ENCODE measurements around the gene TUFM.
A peak's percentile ranks its signal among the peaks of the same experiment; 100 is the strongest.
"Not testable (repeated sequence)": the region's sequence is repeated elsewhere in the genome, so short reads cannot be mapped to it uniquely, and the experiment has no call there.

TUFM gene

GRCh38 chr16:28838558-28838918 lies 7.6 kb downstream of the TUFM start:
- no peak for DNase-seq (ENCODE audit: low read depth)

- DNase-seq (ENCODE audit: low read depth): no peak
These were observed 8.2 kb downstream of the TUFM start for GRCh38 chr16:28837672-28838557.

GRCh38 chr16:28836761-28837064 lies 9.4 kb downstream of the TUFM start:
- DNase-seq (ENCODE audit: low read depth): no peak

DNA sequence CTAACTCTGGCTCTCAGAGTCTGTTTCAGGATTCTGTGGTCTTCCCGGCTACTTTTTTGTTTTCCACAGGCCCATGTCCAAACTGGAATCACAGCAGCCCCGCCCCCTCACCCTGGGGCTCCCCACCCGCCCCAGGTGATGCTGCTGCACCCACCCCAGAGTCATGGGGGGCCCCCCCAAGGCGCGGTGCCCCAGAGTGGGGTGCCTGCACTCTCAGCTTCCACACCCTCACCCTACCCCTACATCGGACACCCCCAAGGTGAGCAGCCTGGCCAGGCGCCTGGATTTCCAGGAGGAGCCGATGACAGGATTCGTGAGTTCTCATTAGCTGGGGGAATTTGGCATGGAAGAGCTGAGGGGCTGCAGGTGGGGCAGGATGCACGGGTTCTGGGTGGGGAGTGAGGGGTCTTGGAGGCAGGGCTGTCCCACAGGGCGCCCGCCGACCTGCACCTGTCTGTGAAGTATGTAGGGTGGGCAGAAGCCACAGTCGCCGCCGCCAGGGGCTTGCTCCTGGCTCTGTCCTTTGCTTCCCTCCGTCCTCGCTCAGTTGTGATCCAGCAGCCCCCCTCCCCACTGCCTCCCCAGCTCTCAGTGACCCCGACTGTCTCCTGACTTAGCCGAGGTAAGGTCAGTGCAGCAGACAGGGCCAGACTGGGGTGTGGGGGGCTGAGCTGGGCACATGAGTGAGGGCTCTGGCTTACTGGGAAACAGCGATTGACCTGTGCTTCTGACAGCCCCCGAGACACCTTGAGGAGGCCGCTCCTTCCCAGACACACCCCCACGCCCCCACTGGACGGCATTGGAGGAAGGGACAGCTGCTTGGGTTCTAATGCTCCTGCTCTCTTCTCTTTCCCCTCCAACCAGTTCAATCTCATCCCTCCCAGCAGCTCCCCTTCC lies 10.0 kb downstream of the TUFM start:
- no peak for DNase-seq (ENCODE audit: low read depth)

DNA sequence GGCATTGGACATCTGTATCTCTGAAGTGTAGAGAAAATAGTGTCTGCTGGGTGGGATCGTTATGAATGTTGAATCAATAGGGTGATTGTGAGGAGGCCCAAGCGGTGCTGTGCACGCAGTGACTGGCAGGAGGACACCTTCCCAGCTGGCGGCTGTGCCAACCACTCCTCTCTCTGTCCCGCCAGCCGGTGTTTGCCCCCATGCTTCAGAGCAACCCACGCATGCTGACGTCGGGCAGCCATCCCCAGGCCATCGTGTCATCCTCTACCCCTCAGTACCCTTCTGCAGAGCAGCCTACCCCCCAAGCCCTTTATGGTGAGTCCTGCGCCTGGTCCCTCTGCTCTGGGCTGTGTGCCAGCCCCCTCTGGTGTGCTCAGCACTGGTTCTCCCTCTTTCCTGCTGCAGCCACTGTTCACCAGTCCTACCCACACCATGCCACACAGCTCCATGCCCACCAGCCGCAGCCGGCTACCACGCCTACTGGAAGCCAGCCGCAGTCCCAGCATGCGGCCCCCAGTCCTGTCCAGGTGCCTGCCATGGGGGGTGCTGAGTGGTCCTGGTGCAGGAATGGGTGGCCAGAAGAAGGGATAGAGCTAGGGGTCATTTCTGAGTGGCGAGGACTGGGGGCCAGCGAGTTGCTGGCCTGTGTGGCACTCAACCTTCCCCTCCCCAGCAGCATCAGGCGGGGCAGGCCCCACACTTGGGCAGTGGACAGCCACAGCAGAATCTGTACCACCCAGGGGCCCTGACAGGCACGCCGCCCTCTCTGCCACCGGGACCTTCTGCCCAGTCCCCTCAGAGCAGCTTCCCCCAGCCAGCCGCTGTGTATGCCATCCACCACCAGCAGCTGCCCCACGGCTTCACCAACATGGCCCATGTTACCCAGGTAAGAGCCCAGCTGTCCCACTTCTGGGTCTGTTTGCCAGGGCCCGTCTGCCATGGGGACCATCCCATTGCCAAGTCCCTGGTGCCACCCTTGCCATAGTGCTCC lies 11.0 kb downstream of the TUFM start:
- DNase-seq (ENCODE audit: low read depth): no peak

DNA sequence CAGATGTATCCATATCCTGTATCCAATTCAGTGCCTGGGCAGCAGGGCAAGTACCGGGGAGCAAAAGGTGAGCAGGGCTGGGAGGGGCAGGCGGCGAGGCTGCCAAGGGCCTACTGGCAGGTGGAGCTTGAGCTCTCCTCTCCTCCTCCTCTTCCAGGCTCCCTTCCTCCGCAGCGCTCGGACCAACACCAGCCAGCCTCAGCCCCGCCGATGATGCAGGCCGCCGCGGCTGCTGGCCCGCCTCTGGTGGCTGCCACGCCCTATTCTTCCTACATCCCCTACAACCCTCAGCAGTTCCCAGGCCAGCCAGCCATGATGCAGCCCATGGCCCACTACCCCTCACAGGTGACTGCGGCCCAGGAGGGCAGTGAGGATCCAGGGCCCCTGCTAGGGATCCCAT lies 11.8 kb downstream of the TUFM start:
- no peak for DNase-seq (ENCODE audit: low read depth)

GRCh38 chr16:28830531-28830930 lies 15.6 kb downstream of the TUFM start:
- no peak for DNase-seq (ENCODE audit: low read depth)

DNA sequence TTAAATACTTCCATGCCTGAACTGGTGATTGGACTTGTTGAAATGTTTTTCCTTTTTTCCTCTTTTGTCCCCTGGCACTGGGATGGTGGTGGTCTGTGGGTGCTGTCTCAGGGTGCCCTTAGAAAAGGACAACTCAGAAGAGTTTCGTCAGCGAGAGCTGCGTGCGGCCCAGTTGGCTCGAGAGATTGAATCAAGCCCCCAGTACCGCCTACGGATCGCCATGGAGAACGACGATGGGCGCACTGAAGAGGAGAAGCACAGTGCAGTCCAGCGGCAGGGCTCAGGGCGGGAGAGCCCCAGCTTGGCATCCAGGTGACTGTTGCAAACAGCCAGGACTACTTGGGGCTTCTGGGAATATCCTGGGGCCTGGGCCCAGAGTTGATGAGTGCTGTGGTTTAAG lies 16.4 kb downstream of the TUFM start:
- no peak for DNase-seq (ENCODE audit: low read depth)

DNA sequence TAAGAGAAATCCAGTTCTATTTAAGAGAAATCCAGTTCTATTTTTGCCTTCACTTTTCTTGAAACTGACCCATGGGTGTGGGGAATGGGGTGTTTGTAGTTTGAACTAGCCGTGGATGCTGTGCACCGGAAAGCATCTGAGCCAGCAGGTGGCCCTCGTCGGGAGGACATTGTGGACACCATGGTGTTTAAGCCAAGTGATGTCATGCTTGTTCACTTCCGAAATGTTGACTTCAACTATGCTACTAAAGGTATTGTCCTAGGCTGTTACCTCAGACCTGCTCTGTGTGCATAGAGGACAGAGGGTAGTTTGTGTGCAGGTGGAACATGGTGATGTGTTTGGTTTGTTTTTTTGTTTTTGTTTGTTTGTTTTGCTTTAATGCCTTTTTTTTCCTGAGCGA lies 20.0 kb downstream of the TUFM start:
- no peak for DNase-seq (ENCODE audit: low read depth)

- no peak for DNase-seq (ENCODE audit: low read depth)
These were observed 21.5 kb downstream of the TUFM start for GRCh38 chr16:28824717-28824973.

- peak; percentile 94 for DNase-seq (ENCODE audit: low read depth)
These were observed 22.1 kb downstream of the TUFM start for GRCh38 chr16:28823873-28824716.

DNA sequence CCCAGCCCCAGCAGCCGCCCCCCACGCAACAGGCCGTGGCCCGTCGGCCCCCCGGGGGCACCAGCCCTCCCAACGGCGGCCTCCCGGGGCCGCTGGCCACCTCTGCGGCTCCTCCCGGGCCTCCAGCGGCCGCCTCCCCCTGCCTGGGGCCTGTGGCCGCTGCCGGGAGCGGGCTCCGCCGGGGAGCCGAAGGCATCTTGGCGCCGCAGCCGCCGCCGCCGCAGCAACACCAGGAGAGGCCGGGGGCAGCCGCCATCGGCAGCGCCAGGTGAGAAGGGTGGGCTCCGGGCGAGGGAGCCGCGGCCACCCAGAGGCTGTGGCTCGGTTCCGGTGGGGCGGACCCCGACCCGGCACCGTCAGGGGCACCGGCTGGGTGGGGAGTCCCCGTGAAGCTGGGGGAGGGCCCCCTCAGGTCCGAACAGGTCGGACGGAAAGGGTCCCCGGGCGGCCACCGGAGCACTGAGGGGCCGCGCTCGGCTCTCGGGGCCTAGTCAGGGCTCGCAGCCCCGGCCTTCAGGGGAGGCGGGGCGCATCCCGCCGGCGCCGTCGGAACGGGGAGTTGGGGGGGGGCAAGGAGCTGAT lies 22.8 kb downstream of the TUFM start:
- no peak for DNase-seq (ENCODE audit: low read depth)

GRCh38 chr16:28822520-28823290 lies 23.4 kb downstream of the TUFM start, which contains the start of gene ATXN2L:
TSS of gene ATXN2L (plus strand) at chr16:28822999. CDS start at chr16:28823260, 261 bp downstream.
- peak; percentile 95 for DNase-seq (ENCODE audit: low read depth)

GRCh38 chr16:28821874-28822519 lies 24.2 kb downstream of the TUFM start:
- no peak for DNase-seq (ENCODE audit: low read depth)

GRCh38 chr16:28820546-28820945 lies 25.6 kb downstream of the TUFM start:
- DNase-seq (ENCODE audit: low read depth): not testable (repeated sequence)

- no peak for DNase-seq (ENCODE audit: low read depth)
These were observed 26.1 kb downstream of the TUFM start for GRCh38 chr16:28820016-28820415.

DNA sequence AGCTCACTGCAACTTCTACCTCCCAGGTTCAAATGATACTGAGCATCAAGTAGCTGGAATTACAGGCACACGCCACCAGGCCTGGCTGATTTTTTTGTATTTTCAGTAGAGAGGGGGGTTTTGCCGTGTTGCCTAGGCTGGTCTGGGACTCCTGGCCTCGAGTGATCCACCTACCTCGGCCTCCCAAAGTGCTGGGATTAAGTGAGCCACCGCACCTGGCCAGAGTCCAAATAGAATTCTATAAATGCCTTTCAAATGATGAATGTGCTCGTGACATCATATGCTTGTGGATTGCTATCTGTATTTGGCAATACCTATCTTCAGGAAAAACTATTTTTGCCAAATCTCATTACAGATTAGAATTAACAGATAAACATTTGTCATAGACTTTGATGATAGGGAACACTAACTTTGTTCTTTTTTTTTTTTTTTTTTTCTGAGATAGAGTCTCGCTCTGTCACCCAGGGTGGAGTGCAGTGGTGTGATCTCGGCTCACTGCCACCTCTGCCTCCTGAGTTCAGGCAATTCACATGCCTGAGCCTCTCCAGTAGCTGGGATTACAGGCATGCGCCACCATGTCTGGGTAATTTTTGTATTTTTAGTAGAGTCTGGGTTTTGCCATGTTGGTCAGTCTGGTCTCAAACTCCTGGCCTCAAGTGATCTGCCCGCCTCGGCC lies 38.6 kb downstream of the TUFM start:
- not testable (repeated sequence) for DNase-seq (ENCODE audit: low read depth)

DNA sequence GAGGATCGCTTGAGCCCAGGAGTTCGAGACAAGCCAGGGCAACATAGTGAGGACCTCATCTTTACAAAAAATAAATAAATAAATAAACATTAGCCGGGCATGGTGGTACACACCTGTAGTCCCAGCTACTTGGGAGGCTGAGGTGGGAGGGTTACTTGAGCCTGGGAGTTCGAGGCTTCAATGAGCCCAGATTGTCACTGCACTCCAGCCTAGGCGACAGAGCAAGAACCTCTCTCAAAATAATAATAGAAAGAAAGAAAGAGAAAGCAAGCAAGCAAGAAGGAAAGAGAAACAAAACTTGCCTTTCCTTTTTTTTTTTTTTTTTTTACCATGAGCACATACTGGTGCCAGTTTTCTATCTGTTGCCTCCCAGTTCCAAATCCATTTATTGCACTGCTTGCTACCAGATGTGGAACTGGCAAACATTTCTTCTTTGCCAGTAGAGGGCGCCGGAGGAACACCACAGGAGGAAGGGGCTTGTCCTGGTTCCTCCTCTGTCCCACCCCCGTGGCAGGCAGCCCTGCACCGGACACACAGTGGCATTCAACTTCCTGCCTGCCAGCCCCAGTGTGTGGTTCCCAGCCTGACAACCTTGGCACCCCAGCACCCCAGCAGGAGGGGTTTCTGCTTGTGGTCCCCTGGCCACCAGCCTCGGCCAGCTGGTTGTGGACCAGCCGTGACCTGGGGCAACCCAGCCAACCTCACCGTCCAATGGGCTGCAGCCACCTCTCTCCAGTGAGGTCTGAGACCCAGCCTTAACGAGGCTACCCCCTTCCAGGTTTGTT lies 43.7 kb downstream of the TUFM start:
- peak; percentile 24 for DNase-seq (ENCODE audit: low read depth)

All from activated T-cell treated with anti-CD3 and anti-CD28 coated beads for 48 hours (primary cell).